HEK293 (cell line): ENCODE results near the gene EIF1B.

ENCODE experiments used
- CTCF ChIA-PET: fragments of 350-600 bp; formaldehyde crosslinking; extraction: SDS; loops from one replicate; lab custom pipeline; 2021; ENCODE audit warnings: antibody characterized with exemption; lab: Yijun Ruan, JAX
- POLR2A ChIA-PET: fragments of 300-600 bp; formaldehyde crosslinking; extraction: SDS; loops from one replicate; lab custom pipeline; 2020; ENCODE audit warnings: antibody characterized with exemption, inconsistent platforms; lab: Yijun Ruan, JAX
- H3K27ac ChIP-seq: fragments of 200-500 bp; sonication (Bioruptor generic); 2 replicates; pipeline ENCODE4 v1.5.1; 2014; ENCODE audit warnings: low read depth, low read length, control low read depth, inconsistent platforms; ENCODE audit errors: extremely low read depth
- H3K36me3 ChIP-seq, 2 experiments: fragments of 200-500 bp in 1 of 2; sonication (Bioruptor generic) in 1 of 2; 1 replicate in 1 of 2; 2 replicates in 1 of 2; pipeline ENCODE4 v1.5.1; 2014 to 2017; ENCODE audit warnings: inconsistent platforms in 2 of 2, low read length in 2 of 2; ENCODE audit not compliant: control insufficient read depth in 2 of 2, insufficient read depth in 1 of 2
- H3K4me1 ChIP-seq: fragments of 200-500 bp; sonication (Bioruptor generic); 2 replicates; pipeline ENCODE4 v1.5.1; 2014; ENCODE audit warnings: mild to moderate bottlenecking, low read length, inconsistent platforms; ENCODE audit not compliant: control insufficient read depth, insufficient read depth
- H3K4me3 ChIP-seq: 2 replicates; pipeline ENCODE4 v1.5.1; 2011; ENCODE audit warnings: low read depth, mild to moderate bottlenecking, control low read depth, low read length, moderate library complexity
- H3K9me3 ChIP-seq: fragments of 200-500 bp; sonication (Bioruptor generic); 2 replicates; pipeline ENCODE4 v1.5.1; 2014; ENCODE audit warnings: low read depth, low read length, inconsistent platforms; ENCODE audit not compliant: control insufficient read depth, insufficient read depth
- SP7 ChIP-seq: fragments of 450-650 bp; formaldehyde crosslinking; IDR thresholded peaks from 2 replicates; pipeline ENCODE4 v1.5.1; 2016; ENCODE audit warnings: missing biosample characterization, missing genetic modification characterization
- ZBTB1 ChIP-seq: fragments of 450-650 bp; formaldehyde crosslinking; IDR thresholded peaks from 2 replicates; pipeline ENCODE4 v1.5.1; 2016; ENCODE audit warnings: missing biosample characterization, missing genetic modification characterization
- ZBTB10 ChIP-seq: fragments of 450-650 bp; formaldehyde crosslinking; IDR thresholded peaks from 2 replicates; pipeline ENCODE4 v1.5.1; 2016; ENCODE audit warnings: missing biosample characterization, missing genetic modification characterization
- ZEB2 ChIP-seq: fragments of 450-650 bp; formaldehyde crosslinking; IDR thresholded peaks from 2 replicates; pipeline ENCODE4 v1.5.1; 2016; ENCODE audit warnings: missing biosample characterization, missing genetic modification characterization
- ZNF146 ChIP-seq: fragments of 450-650 bp; formaldehyde crosslinking; IDR thresholded peaks from 2 replicates; pipeline ENCODE4 v1.5.1; 2016; ENCODE audit warnings: missing biosample characterization, missing genetic modification characterization
- ZNF155 ChIP-seq: fragments of 450-650 bp; formaldehyde crosslinking; IDR thresholded peaks from 2 replicates; pipeline ENCODE4 v1.5.1; 2016; ENCODE audit warnings: missing biosample characterization, missing genetic modification characterization
- ZNF2 ChIP-seq: fragments of 450-650 bp; formaldehyde crosslinking; IDR thresholded peaks from 2 replicates; pipeline ENCODE4 v1.5.1; 2016; ENCODE audit warnings: missing biosample characterization, missing genetic modification characterization
- ZNF416 ChIP-seq: fragments of 450-650 bp; formaldehyde crosslinking; IDR thresholded peaks from 2 replicates; pipeline ENCODE4 v1.5.1; 2016; ENCODE audit warnings: missing biosample characterization, missing genetic modification characterization
- ZNF501 ChIP-seq: fragments of 450-650 bp; formaldehyde crosslinking; IDR thresholded peaks from 2 replicates; pipeline ENCODE4 v1.5.1; 2016; ENCODE audit warnings: missing biosample characterization, missing genetic modification characterization
- ZNF555 ChIP-seq: fragments of 450-650 bp; formaldehyde crosslinking; conservative IDR thresholded peaks from 2 replicates; pipeline ENCODE4 v1.5.1; 2017; ENCODE audit warnings: missing biosample characterization, mild to moderate bottlenecking, missing genetic modification characterization, inconsistent platforms
- ZNF561 ChIP-seq: fragments of 450-650 bp; IDR thresholded peaks from 2 replicates; pipeline ENCODE4 v1.5.1; 2018; ENCODE audit warnings: missing biosample characterization, missing genetic modification characterization, borderline replicate concordance
- ZNF596 ChIP-seq: fragments of 450-650 bp; IDR thresholded peaks from 2 replicates; pipeline ENCODE4 v1.5.0; 2018; ENCODE audit warnings: missing biosample characterization, mild to moderate bottlenecking, missing genetic modification characterization, moderate library complexity
- ZNF610 ChIP-seq: fragments of 450-650 bp; formaldehyde crosslinking; IDR thresholded peaks from 2 replicates; pipeline ENCODE4 v1.5.1; 2016; ENCODE audit warnings: missing biosample characterization, missing genetic modification characterization, borderline replicate concordance
- ZNF670 ChIP-seq: fragments of 450-650 bp; formaldehyde crosslinking; IDR thresholded peaks from 2 replicates; pipeline ENCODE4 v1.5.1; 2016; ENCODE audit warnings: missing biosample characterization, missing genetic modification characterization, low read depth
- ZNF768 ChIP-seq: fragments of 450-650 bp; formaldehyde crosslinking; IDR thresholded peaks from 2 replicates; pipeline ENCODE4 v1.5.1; 2018; ENCODE audit warnings: missing biosample characterization, mild to moderate bottlenecking, missing genetic modification characterization
- ZNF830 ChIP-seq: fragments of 450-650 bp; IDR thresholded peaks from 2 replicates; pipeline ENCODE4 v1.5.0; 2018; ENCODE audit warnings: missing biosample characterization, missing genetic modification characterization, low read depth, mild to moderate bottlenecking, moderate library complexity
- ZNF837 ChIP-seq: fragments of 450-650 bp; formaldehyde crosslinking; IDR thresholded peaks from 2 replicates; pipeline ENCODE4 v1.5.1; 2016; ENCODE audit warnings: missing biosample characterization, missing genetic modification characterization
- ZSCAN30 ChIP-seq: fragments of 450-650 bp; IDR thresholded peaks from 2 replicates; pipeline ENCODE4 v1.5.1; 2018; ENCODE audit warnings: missing biosample characterization, mild to moderate bottlenecking, missing genetic modification characterization, moderate library complexity
- TF ChIP-seq, protein P1 (sequence below): fragments of 450-650 bp; formaldehyde crosslinking; IDR thresholded peaks from 2 replicates; pipeline ENCODE4 v1.5.1; 2016; ENCODE audit warnings: missing biosample characterization, missing genetic modification characterization, borderline replicate concordance

EIF1B gene

DNA sequence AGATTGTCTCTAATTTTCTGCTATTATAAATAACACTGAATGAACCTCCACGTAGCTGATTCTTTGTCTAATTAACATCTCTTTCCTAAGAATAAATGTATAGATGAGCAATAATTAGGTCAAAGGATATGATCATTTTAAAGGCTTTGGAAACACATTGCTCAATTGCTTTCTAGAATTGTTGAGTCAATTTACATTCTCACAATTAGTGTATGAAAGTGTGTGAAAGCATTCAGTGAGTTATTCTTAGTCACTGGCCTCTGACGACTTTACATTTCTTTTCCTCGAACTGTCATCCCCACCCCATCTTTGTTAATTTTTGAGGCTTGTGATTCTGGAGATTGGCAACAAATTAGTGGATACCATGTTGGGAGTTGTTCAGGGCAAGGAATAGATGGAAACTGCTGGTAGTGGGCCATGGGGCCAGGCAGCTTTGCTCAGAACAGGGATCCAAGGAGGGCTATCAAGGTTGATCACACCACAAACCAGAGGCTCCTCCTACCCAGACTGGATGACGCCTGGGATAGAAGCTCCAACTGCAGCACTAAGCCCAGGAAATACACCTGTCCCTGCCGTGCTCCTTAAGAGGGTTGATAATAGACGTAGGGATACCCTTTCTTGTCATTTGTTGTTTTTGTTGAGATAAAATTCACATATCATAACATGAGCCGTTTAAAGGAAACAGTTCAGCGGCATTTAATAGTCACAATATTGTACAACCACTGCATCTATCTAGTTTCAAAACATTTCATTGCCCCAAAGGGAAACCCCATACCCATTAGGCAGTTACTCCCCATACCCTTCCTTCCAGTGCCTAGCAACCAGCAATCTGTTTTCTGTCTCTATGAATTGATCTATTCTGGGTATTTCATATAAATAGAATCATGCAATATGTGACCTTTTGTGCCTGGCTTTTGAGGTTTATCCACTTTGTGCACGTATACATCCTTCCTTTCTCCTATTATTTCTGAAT, 27.9 kb downstream of the EIF1B start:
- H3K27ac ChIP-seq = no peak overlapping the region
- H3K4me3 ChIP-seq = no peak overlapping the region
- no peaks in the 10 kb centered on the region for H3K4me1 ChIP-seq
- POLR2A ChIA-PET = no interaction called here
- CTCF ChIA-PET = no interaction called here
- no peaks in the 10 kb centered on the region for H3K36me3 ChIP-seq
- no peaks in the 10 kb centered on the region for H3K9me3 ChIP-seq
- TF ChIP-seq ZNF555 (tag by site-specific recombination) (no peak), SP7 (tag by site-specific recombination) (no peak), ZNF155 (tag by site-specific recombination) (no peak), ZNF416 (no peak), ZEB2 (tag by site-specific recombination) (no peak), ZNF610 (tag by site-specific recombination) (no peak), ZNF146 (tag by site-specific recombination) (no peak), ZNF561 (tag by site-specific recombination) (no peak), ZBTB10 (tag by site-specific recombination) (no peak), ZNF768 (tag by site-specific recombination) (no peak), ZNF596 (no peak), ZBTB1 (tag by site-specific recombination) (no peak), ZNF501 (tag by site-specific recombination) (no peak), ZNF830 (tag by site-specific recombination) (no peak), ZNF670 (tag by site-specific recombination) (no peak), ZSCAN30 (no peak), ZNF837 (tag by site-specific recombination) (no peak), ZNF2 (tag by site-specific recombination) (no peak)
- TF ChIP-seq, protein P1, sequence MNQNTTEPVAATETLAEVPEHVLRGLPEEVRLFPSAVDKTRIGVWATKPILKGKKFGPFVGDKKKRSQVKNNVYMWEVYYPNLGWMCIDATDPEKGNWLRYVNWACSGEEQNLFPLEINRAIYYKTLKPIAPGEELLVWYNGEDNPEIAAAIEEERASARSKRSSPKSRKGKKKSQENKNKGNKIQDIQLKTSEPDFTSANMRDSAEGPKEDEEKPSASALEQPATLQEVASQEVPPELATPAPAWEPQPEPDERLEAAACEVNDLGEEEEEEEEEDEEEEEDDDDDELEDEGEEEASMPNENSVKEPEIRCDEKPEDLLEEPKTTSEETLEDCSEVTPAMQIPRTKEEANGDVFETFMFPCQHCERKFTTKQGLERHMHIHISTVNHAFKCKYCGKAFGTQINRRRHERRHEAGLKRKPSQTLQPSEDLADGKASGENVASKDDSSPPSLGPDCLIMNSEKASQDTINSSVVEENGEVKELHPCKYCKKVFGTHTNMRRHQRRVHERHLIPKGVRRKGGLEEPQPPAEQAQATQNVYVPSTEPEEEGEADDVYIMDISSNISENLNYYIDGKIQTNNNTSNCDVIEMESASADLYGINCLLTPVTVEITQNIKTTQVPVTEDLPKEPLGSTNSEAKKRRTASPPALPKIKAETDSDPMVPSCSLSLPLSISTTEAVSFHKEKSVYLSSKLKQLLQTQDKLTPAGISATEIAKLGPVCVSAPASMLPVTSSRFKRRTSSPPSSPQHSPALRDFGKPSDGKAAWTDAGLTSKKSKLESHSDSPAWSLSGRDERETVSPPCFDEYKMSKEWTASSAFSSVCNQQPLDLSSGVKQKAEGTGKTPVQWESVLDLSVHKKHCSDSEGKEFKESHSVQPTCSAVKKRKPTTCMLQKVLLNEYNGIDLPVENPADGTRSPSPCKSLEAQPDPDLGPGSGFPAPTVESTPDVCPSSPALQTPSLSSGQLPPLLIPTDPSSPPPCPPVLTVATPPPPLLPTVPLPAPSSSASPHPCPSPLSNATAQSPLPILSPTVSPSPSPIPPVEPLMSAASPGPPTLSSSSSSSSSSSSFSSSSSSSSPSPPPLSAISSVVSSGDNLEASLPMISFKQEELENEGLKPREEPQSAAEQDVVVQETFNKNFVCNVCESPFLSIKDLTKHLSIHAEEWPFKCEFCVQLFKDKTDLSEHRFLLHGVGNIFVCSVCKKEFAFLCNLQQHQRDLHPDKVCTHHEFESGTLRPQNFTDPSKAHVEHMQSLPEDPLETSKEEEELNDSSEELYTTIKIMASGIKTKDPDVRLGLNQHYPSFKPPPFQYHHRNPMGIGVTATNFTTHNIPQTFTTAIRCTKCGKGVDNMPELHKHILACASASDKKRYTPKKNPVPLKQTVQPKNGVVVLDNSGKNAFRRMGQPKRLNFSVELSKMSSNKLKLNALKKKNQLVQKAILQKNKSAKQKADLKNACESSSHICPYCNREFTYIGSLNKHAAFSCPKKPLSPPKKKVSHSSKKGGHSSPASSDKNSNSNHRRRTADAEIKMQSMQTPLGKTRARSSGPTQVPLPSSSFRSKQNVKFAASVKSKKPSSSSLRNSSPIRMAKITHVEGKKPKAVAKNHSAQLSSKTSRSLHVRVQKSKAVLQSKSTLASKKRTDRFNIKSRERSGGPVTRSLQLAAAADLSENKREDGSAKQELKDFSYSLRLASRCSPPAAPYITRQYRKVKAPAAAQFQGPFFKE (tag by site-specific recombination) = no peak
